Coronary artery (tissue), 2 donors: ENCODE measurements around the gene TCP11L2.

Experiments
- DNase-seq: peaks from one replicate; pipeline ENCODE4 v3.0.0-alpha.2; 2017; ENCODE audit warnings: low spot score
- H3K27ac ChIP-seq, 2 donors: fragments of 200-600 bp; sonication (generic); one replicate each; pipeline ENCODE4 v1.5.1; 2016 to 2019
- H3K4me3 ChIP-seq: fragments of 200-600 bp; sonication (generic); 2 replicates; pipeline ENCODE4 v1.5.1; 2016; ENCODE audit warnings: mild to moderate bottlenecking, moderate library complexity
- CTCF ChIP-seq: fragments of 200-600 bp; sonication (generic); IDR thresholded peaks from one replicate; pipeline ENCODE4 v1.5.1; 2019; ENCODE audit warnings: antibody characterized with exemption

Gene TCP11L2

GRCh38 chr12:106341086-106341877 lies 38.7 kb downstream of the TCP11L2 start:
- Histone ChIP-seq H3K27ac (peak overlapping the region; percentile 28 to 74), H3K4me3 (no peak overlapping the region)
- no peak for DNase-seq
- no peak for TF ChIP-seq CTCF

GRCh38 chr12:106342397-106343213 lies 40.1 kb downstream of the TCP11L2 start:
- peak; percentile 80 for DNase-seq
- no peak for TF ChIP-seq CTCF
- H3K27ac ChIP-seq, result peak overlapping the region; percentile 32 to 74
- H3K4me3 ChIP-seq, result peak overlapping the region; percentile 52

- no peak for TF ChIP-seq CTCF
- peak overlapping the region; percentile 32 to 74 for H3K27ac ChIP-seq
- no peak for DNase-seq
- peak overlapping the region; percentile 52 for H3K4me3 ChIP-seq
Observed at GRCh38 chr12:106343214-106343528, 40.6 kb downstream of the TCP11L2 start.

GRCh38 chr12:106344131-106344530 lies 41.6 kb downstream of the TCP11L2 start:
- TF ChIP-seq CTCF, result no peak
- H3K27ac ChIP-seq, result peak overlapping the region in 1 of 2 donors; percentile 74
- no peak overlapping the region for H3K4me3 ChIP-seq
- DNase-seq, result no peak

- H3K27ac ChIP-seq, result no peak overlapping the region
- DNase-seq, result no peak
- no peak overlapping the region for H3K4me3 ChIP-seq
- TF ChIP-seq CTCF, result no peak
Observed at GRCh38 chr12:106345746-106346145, 43.2 kb downstream of the TCP11L2 start.

GRCh38 chr12:106348411-106348810 lies 45.9 kb downstream of the TCP11L2 start:
- DNase-seq, result no peak
- Histone ChIP-seq H3K4me3 (no peak overlapping the region), H3K27ac (no peak overlapping the region)
- TF ChIP-seq CTCF, result no peak
